H9 (cell line): ENCODE measurements around the gene INSR. TPM values are rescaled to one million over a fixed set of nuclear protein-coding genes. Genes with fewer than 3 reads are reported as not detected.

ENCODE experiments used
- DNase-seq: peaks from one replicate; pipeline ENCODE4 v3.0.0-alpha.2; 2017
- H2AFZ ChIP-seq: one replicate; pipeline ENCODE4 v1.6.1; 2013; ENCODE audit warnings: mild to moderate bottlenecking, low read length, control low read depth, moderate library complexity
- H2AK5ac ChIP-seq: 2 replicates; pipeline ENCODE4 v1.6.1; 2013; ENCODE audit warnings: low read length, control low read depth, mixed read lengths; ENCODE audit not compliant: insufficient read length
- H2BK120ac ChIP-seq: one replicate; pipeline ENCODE4 v1.6.1; 2013; ENCODE audit warnings: low read depth, mild to moderate bottlenecking, low read length, control low read depth, inconsistent platforms; ENCODE audit not compliant: poor library complexity, severe bottlenecking
- H2BK12ac ChIP-seq: 2 replicates; pipeline ENCODE4 v1.6.1; 2013; ENCODE audit warnings: low read length, control low read depth, mixed read lengths, low read depth; ENCODE audit not compliant: insufficient read length
- H2BK15ac ChIP-seq: 2 replicates; pipeline ENCODE4 v1.6.1; 2013; ENCODE audit warnings: low read depth, low read length, control low read depth
- H2BK20ac ChIP-seq: one replicate; pipeline ENCODE4 v1.6.1; 2013; ENCODE audit warnings: low read depth, mild to moderate bottlenecking, low read length, control low read depth, inconsistent platforms; ENCODE audit not compliant: poor library complexity, severe bottlenecking
- H2BK5ac ChIP-seq: 2 replicates; pipeline ENCODE4 v1.6.1; 2013; ENCODE audit warnings: low read length, control low read depth, mixed read lengths; ENCODE audit not compliant: insufficient read length
- H3K14ac ChIP-seq: 2 replicates; pipeline ENCODE4 v1.6.1; 2013; ENCODE audit warnings: low read length, control low read depth; ENCODE audit not compliant: insufficient read depth
- H3K18ac ChIP-seq: 2 replicates; pipeline ENCODE4 v1.6.1; 2013; ENCODE audit warnings: low read depth, mild to moderate bottlenecking, mixed read lengths, low read length, control low read depth; ENCODE audit not compliant: insufficient read length
- H3K23ac ChIP-seq: 2 replicates; pipeline ENCODE4 v1.6.1; 2013; ENCODE audit warnings: low read length, control low read depth, mixed read lengths, low read depth; ENCODE audit not compliant: insufficient read length
- H3K23me2 ChIP-seq: 2 replicates; pipeline ENCODE4 v1.6.1; 2013; ENCODE audit warnings: low read depth, mild to moderate bottlenecking, mixed read lengths, low read length, control low read depth; ENCODE audit not compliant: insufficient read length, poor library complexity, severe bottlenecking
- H3K27ac ChIP-seq: 2 replicates; pipeline ENCODE4 v1.5.1; 2013; ENCODE audit warnings: low read length, control low read depth, mixed read lengths, low read depth; ENCODE audit not compliant: insufficient read length
- H3K27me3 ChIP-seq: 2 replicates; pipeline ENCODE4 v1.6.1; 2013; ENCODE audit warnings: low read length, control low read depth, inconsistent platforms; ENCODE audit not compliant: insufficient read depth
- H3K4ac ChIP-seq: 2 replicates; pipeline ENCODE4 v1.6.1; 2013; ENCODE audit warnings: low read depth, mild to moderate bottlenecking, control low read depth, inconsistent platforms, low read length, moderate library complexity
- H3K4me1 ChIP-seq: 2 replicates; pipeline ENCODE4 v1.6.1; 2013; ENCODE audit warnings: low read length, control low read depth, inconsistent platforms; ENCODE audit not compliant: insufficient read depth
- H3K4me2 ChIP-seq: 2 replicates; pipeline ENCODE4 v1.6.1; 2013; ENCODE audit warnings: low read length, control low read depth, mixed read lengths; ENCODE audit not compliant: insufficient read length, insufficient read depth
- H3K56ac ChIP-seq: 2 replicates; pipeline ENCODE4 v1.6.1; 2013; ENCODE audit warnings: low read depth, mild to moderate bottlenecking, mixed read lengths, low read length, control low read depth; ENCODE audit not compliant: insufficient read length
- H3K79me1 ChIP-seq: 2 replicates; pipeline ENCODE4 v1.6.1; 2013; ENCODE audit warnings: low read depth, mild to moderate bottlenecking, moderate library complexity, low read length, control low read depth, inconsistent platforms; ENCODE audit not compliant: insufficient read depth, poor library complexity, severe bottlenecking
- H3K79me2 ChIP-seq: 2 replicates; pipeline ENCODE4 v1.6.1; 2013; ENCODE audit warnings: low read length, control low read depth, inconsistent platforms; ENCODE audit not compliant: insufficient read depth
- H3K9ac ChIP-seq: 2 replicates; pipeline ENCODE4 v1.6.1; 2013; ENCODE audit warnings: low read length, control low read depth, mixed read lengths; ENCODE audit not compliant: insufficient read length; ENCODE audit errors: extremely low read depth
- H3K9me3 ChIP-seq: one replicate; pipeline ENCODE4 v1.6.1; 2013; ENCODE audit warnings: low read depth, low read length, inconsistent platforms; ENCODE audit not compliant: control insufficient read depth
- H3T11ph ChIP-seq: one replicate; pipeline ENCODE4 v1.6.1; 2013; ENCODE audit warnings: mild to moderate bottlenecking, low read length, control low read depth, inconsistent platforms
- H4K20me1 ChIP-seq: one replicate; pipeline ENCODE4 v1.6.1; 2013; ENCODE audit not compliant: control insufficient read depth, insufficient read length, insufficient read depth
- H4K5ac ChIP-seq: 2 replicates; pipeline ENCODE4 v1.6.1; 2013; ENCODE audit warnings: low read depth, mild to moderate bottlenecking, mixed read lengths, low read length, control low read depth; ENCODE audit not compliant: insufficient read length
- H4K8ac ChIP-seq: replicated peaks from 2 replicates; pipeline ENCODE4 v1.6.1; 2013; ENCODE audit warnings: low read length, control low read depth, mixed read lengths, low read depth; ENCODE audit not compliant: insufficient read length
- H4K91ac ChIP-seq: 2 replicates; pipeline ENCODE4 v1.6.1; 2013; ENCODE audit warnings: low read depth, mild to moderate bottlenecking, moderate library complexity, mixed read lengths, low read length, control low read depth; ENCODE audit not compliant: insufficient read length
- H3K27ac Mint-ChIP-seq, 3 experiments: 2 replicates in 2 of 3; 3 replicates in 1 of 3; pipeline ENCODE4 v1.8.0; 2020 to 2021; ENCODE audit warnings: mixed read lengths in 3 of 3, mild to moderate bottlenecking in 1 of 3, moderate library complexity in 1 of 3
- H3K27me3 Mint-ChIP-seq: 2 replicates; pipeline ENCODE4 v1.8.0; 2021; ENCODE audit warnings: low read depth, mild to moderate bottlenecking, moderate library complexity, mixed read lengths
- H3K36me3 Mint-ChIP-seq, 3 experiments: 2 replicates in 2 of 3; 3 replicates in 1 of 3; pipeline ENCODE4 v1.8.0; 2020 to 2021; ENCODE audit warnings: low read depth in 3 of 3, mixed read lengths in 3 of 3; ENCODE audit not compliant: insufficient read depth in 1 of 3
- H3K4me1 Mint-ChIP-seq, 2 experiments: 2 replicates each; pipeline ENCODE4 v1.8.0; 2020; ENCODE audit warnings: mixed read lengths in 2 of 2
- H3K4me3 Mint-ChIP-seq, 2 experiments: 2 replicates in 1 of 2; 3 replicates in 1 of 2; pipeline ENCODE4 v1.8.0; 2020 to 2021; ENCODE audit warnings: mild to moderate bottlenecking in 2 of 2, mixed read lengths in 2 of 2, moderate library complexity in 1 of 2
- H3K9me3 Mint-ChIP-seq, 2 experiments: 2 replicates in 1 of 2; 3 replicates in 1 of 2; pipeline ENCODE4 v1.8.0; 2020; ENCODE audit warnings: mild to moderate bottlenecking in 2 of 2, mixed read lengths in 2 of 2, moderate library complexity in 1 of 2
- WGBS: extraction: QIAGEN DNeasy Blood & Tissue Kit; methylation state at CpG from one replicate; pipeline ENCODE4 v1.1.7; 2013; ENCODE audit warnings: missing lambda C conversion rate, low lambda C conversion rate, mixed read lengths; ENCODE audit not compliant: insufficient read length; ENCODE audit errors: extremely low coverage; 5-methylcytosine and 5-hydroxymethylcytosine counted together
- total RNA-seq: library from RNA; stranded (reverse); gene quantifications from 2 replicates; pipeline ENCODE4 v1.2.1, GENCODE V29; 2021
- TF ChIP-seq, protein P1 (sequence below): fragments of 200-600 bp; sonication (generic); conservative IDR thresholded peaks from 3 replicates; pipeline ENCODE4 v1.8.0; 2021; ENCODE audit warnings: antibody characterized with exemption, mild to moderate bottlenecking

The INSR gene
- total RNA-seq, 1 experiment from 2014 or later = 39.8 TPM

DNA sequence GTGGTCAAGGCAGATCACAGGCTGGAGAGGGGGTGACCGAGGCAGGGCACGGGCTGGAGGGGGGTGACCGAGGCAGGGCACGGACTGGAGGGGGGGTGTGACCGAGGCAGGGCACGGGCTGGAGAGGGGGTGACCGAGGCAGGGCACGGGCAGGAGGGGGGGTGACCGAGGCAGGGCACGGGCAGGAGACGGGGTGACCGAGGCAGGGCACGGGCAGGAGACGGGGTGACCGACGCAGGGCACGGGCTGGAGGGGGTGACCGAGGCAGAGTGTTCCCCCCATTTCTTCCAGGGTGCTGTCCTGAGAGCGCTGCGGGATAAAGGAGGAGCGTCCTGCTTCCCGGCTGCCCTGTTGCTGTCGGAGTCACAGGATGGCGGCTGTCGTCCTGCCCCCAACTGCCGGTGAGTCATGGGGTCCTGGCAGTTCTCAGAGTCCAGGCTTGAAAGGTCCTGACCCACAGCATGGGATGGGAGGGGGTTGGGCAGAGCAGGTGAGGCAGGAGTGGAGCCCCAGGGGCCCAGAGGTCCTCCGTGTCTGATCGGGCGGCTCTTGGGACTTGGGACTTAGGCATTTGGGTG lies 219.4 kb downstream of the INSR start:
- Histone ChIP-seq H3K27ac (no peak overlapping the region), H3K9ac (no peak overlapping the region), H3K4me2 (no peak overlapping the region), H3K27me3 (no peaks in the 10 kb centered on the region), H2AFZ (no peak overlapping the region), H4K20me1 (no peaks in the 10 kb centered on the region), H3K18ac (no peak overlapping the region), H3K79me2 (no peaks in the 10 kb centered on the region), H3K23me2 (peaks cover 4% of the 10 kb centered on the region), H3K56ac (no peak overlapping the region), H3K14ac (no peak overlapping the region), H4K91ac (no peak overlapping the region), H2BK5ac (no peak overlapping the region), H4K5ac (no peak overlapping the region), H3K4ac (no peak overlapping the region), H3K4me1 (no peaks in the 10 kb centered on the region), H2BK120ac (no peak overlapping the region), H2BK15ac (no peak overlapping the region), H4K8ac (no peak overlapping the region), H3T11ph (no peak overlapping the region), H3K79me1 (no peaks in the 10 kb centered on the region), H3K23ac (no peak overlapping the region), H3K9me3 (peaks cover 31% of the 10 kb centered on the region), H2BK12ac (no peak overlapping the region), H2AK5ac (no peak overlapping the region), H2BK20ac (no peak overlapping the region)
- TF ChIP-seq, protein P1, sequence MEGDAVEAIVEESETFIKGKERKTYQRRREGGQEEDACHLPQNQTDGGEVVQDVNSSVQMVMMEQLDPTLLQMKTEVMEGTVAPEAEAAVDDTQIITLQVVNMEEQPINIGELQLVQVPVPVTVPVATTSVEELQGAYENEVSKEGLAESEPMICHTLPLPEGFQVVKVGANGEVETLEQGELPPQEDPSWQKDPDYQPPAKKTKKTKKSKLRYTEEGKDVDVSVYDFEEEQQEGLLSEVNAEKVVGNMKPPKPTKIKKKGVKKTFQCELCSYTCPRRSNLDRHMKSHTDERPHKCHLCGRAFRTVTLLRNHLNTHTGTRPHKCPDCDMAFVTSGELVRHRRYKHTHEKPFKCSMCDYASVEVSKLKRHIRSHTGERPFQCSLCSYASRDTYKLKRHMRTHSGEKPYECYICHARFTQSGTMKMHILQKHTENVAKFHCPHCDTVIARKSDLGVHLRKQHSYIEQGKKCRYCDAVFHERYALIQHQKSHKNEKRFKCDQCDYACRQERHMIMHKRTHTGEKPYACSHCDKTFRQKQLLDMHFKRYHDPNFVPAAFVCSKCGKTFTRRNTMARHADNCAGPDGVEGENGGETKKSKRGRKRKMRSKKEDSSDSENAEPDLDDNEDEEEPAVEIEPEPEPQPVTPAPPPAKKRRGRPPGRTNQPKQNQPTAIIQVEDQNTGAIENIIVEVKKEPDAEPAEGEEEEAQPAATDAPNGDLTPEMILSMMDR = no peak
- Mint-ChIP-seq H3K4me1 (no peaks in the 10 kb centered on the region), H3K9me3 (peaks cover 33 to 45% of the 10 kb centered on the region in 2 experiments), H3K36me3 (peaks cover 79 to 83% (median 81%) of the 10 kb centered on the region in 3 experiments), H3K4me3 (no peak overlapping the region), H3K27me3 (no peaks in the 10 kb centered on the region; the same call in 1 of the 2 replicates), H3K27ac (no peak overlapping the region)
- no CpG with 5 or more reads among the region's 29 CpGs for WGBS
- DNase-seq = no peak
